ACHN (cell line): ENCODE measurements around the gene ACSF2.
"Not testable (repeated sequence)": the region's sequence is repeated elsewhere in the genome, so short reads cannot be mapped to it uniquely, and the experiment has no call there.

Experiments used
- DNase-seq: peaks from one replicate; pipeline ENCODE4 v3.0.0-alpha.2; 2015
- in situ Hi-C: cut with HindIII; loops from 2 replicates; pipeline ENCODE4 v1.10.0; 2017; ENCODE audit warnings: low sequenced_read_pairs, low pct_ligation_motif_present, low pct_unique_long_range_greater_than_20kb

Gene ACSF2, protein sequence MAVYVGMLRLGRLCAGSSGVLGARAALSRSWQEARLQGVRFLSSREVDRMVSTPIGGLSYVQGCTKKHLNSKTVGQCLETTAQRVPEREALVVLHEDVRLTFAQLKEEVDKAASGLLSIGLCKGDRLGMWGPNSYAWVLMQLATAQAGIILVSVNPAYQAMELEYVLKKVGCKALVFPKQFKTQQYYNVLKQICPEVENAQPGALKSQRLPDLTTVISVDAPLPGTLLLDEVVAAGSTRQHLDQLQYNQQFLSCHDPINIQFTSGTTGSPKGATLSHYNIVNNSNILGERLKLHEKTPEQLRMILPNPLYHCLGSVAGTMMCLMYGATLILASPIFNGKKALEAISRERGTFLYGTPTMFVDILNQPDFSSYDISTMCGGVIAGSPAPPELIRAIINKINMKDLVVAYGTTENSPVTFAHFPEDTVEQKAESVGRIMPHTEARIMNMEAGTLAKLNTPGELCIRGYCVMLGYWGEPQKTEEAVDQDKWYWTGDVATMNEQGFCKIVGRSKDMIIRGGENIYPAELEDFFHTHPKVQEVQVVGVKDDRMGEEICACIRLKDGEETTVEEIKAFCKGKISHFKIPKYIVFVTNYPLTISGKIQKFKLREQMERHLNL

DNA sequence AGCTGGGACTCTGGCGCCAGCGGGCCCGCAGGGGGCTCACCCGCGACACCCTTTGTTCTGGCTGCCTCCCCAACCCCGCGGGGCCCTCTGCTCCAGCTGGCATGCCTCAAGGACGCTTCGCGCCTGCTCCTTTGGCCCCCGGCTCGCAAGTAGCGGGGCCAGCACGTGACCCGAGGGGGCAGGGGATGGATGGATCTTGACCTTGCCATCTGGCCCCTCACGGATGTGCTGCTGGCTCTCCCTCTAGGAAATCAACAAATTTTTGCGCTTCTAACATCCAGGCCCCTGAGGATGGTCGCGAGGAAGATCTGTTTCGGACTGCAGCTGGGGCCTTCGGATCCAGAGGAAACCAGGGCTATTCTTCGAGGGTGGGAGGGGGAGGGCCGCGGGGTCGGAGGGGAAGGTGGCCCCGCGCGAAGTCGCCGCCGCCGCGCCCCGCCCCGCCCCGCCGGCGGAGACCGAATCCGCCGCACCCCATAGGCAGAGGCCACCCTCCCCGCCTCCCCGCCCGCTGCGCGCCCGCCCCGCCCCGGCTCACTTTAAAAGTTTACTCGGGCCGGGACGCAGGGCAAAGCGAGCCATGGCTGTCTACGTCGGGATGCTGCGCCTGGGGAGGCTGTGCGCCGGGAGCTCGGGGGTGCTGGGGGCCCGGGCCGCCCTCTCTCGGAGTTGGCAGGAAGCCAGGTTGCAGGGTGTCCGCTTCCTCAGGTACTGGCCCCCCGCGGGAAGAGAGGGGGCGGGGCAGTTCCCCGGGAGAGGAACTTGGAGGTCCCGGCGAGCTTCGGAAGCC, at the start of gene ACSF2:
Gene ACSF2 (plus strand): TSS at position 537 of the 790 bp plus-strand sequence. CDS start 44 bp downstream, at position 581.
- DNase-seq = peak; percentile 79
- in situ Hi-C loops = no loop called here

DNA sequence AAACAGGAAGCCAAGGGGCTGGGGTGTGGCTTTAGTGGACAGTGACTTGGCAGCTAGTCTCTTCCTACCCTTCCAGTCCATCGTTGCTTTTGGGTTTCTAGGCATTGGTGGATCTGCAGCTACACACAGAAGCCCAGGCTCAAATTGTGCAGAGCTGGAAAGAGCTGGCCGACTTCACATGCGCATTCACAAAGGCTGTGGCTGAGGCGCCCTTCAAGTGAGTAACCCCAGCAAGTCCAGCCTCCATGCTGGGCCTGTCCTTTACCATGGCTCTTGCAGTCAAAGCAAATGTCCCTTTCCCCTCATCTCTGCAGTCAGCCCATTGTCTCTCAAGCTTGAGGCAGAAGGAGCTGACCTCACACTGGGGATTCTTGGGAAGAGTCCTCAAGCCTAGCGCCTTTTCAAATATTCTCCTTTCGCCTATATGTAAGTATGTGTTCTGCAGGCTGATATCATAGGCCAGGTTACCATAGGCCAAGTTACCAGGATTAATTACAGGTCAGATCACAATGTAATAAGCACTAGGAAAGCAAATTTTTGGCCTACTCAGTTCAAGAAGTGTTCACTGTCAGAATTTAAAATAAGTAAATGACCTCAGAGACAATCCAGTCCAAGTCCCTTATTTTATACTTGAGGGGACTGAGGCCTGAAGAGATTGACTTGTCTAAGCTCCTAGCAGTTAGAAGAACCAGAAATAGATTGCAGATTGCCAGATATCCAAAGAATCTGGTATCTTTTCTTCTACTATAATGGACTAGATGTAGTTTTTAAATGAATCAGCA, 46.5 kb upstream of the ACSF2 start:
- in situ Hi-C loops = no loop called here
- no peak for DNase-seq

DNA sequence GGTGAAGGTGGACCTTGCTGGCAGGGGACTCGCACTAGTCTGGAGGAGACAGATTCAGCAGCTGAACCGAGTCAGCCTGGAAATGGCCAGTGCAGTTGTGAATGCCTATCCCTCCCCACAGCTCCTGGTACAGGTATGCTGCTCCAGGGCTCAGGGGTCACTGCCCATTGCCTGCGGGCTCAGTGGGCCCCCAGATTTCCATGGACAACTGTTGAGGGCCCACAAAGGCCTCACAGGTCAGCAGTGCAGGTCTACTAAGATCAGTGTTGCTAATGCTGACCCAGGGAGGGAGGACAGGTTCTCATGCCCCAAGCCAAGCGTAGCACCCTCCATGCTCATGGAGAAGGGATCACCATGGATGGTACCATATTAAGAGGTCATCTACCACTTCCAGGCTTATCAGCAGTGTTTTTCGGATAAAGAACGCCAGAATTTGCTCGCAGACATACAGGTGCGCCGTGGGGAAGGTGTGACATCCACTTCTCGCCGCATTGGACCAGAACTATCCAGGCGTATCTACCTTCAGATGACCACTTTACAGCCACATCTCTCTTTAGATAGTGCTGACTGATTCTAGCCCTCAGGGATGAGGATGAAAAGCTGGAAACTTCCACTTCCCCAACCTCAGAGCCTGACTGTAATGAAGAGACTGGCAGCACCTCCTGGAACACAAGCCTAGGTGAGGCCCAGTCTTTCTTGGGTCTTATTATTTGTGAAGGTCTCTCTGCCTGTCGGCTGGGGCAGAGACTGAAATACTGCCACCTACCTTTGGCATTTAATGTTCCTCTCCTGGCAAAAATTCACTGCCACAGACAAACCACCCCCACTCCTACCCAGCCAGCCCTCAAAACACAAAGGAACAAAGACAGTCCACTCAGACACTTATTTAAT, 45.4 kb upstream of the ACSF2 start:
- no peak for DNase-seq
- in situ Hi-C loops = no loop called here

DNA sequence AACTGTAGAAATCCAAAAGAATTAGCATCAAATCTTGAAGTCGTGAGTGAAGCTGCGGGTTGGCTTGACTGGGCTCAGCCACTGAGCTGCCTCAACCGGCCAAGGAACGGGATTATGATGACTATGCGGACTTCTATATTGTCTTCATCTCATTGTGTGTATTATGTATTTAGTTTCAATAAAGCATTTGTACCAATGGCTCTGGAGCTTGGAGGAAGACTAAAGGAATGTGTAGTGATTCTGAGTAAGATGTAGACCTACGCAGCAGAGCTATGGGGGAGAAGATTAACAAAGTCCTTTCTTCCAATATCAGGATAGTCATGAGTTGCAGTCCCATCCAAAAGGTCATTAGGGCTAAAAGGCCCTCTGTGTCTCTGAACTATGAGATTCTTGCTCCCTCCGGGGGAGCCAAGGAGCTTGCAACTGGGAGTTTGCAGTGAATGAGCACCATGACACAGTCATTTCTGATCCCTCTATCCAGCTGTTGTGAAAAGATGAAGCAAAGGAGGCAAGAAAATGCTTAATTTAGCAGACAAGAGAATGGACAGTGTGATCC, 44.7 kb upstream of the ACSF2 start:
- DNase-seq = no peak
- in situ Hi-C loops = no loop called here

DNA sequence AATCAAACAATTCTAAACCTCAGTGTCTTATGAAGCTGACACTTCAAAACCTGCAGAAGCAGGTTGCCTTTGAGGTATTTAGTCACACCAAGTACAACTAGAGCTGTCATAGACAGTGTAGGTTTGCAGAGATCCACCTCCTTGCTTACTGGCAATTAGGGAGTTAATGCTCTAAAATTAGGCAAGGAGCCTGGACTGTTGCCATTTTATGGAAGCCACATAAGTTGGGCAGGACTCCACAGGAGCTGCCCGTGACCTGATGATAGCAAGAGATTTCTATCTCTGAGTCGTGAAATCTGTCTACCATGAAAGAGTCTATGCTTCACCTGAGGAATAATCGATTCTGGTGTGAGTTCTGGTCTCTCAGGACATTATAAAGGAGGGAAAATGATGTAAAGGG, 44.1 kb upstream of the ACSF2 start:
- no peak for DNase-seq
- in situ Hi-C loops = no loop called here

DNA sequence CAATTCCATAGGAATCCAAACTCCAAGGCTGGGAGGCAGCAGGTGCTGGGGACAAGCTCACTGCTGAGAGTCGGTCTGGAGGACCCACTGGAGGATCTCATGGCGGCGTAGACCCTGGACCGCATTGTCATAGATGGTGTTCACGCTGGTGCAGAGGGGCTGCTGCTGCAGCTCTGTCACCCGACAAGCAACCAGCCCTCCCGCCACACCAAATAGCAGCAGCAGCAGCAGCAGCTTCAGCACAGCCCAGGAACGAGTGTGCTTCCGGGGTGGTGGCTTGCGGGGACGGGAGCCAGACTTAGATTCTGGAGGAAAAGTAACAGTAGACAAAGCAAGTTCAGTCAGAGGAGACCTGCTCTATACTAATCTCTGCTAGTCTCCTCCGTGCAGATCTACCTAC, 43.1 kb upstream of the ACSF2 start:
- no peak for DNase-seq
- in situ Hi-C loops = no loop called here

DNA sequence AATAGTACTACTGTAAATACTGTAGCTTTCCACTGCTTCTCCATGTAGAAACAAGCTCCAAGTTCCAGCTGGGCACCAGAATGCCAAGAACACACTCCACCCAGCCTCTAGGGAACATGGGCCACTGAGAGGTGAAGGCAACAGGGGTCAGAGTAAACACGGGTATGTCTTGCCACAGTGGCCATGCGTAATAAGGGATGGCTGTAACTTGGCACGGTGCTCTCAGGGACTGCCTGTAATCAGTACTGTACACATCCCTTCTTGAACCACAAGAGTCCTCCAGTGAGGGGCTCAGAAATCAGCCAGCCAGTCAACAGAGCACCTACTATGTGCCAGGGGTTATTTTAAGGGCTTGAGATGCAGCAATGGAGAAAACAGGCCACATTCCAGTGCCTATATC, 39.5 kb upstream of the ACSF2 start:
- in situ Hi-C loops = no loop called here
- no peak for DNase-seq

DNA sequence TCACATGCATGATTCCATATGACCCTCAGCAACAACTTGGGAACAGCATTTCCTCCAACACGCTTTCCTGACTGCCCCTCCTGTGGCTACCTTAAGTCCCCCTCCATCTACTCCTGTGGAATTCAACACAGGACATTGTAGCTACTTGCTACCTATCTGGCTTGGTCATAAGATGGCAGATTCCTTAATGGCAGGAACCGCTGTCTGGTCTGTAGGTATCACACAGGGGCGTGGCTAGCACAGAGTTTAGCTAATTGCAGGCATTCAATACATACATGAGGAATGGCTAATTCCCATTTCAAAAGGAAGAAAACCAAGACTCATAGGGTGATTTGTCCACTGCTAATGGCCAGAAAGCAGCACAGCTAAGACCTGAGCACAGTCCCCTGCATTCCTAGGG, 37.3 kb upstream of the ACSF2 start:
- in situ Hi-C loops = no loop called here
- no peak for DNase-seq

DNA sequence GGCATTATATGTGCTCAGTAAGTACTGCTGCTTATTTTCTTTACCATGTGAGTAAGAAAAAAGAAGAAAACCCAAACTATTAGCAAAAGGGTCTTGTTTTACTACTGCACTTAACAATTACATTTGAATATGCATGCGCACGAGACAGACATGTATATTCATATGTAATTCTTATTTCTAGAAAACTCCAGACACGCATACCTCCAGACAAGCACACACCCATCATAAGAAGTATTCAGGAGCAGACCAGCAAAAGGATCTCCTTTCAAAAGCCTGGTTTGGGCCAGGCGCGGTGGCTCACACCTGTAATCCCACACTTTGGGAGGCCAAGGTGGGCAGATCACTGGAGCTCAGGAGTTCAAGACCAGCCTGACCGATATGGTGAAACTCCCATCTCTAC, 36.5 kb upstream of the ACSF2 start:
- in situ Hi-C loops = no loop called here
- no peak for DNase-seq

DNA sequence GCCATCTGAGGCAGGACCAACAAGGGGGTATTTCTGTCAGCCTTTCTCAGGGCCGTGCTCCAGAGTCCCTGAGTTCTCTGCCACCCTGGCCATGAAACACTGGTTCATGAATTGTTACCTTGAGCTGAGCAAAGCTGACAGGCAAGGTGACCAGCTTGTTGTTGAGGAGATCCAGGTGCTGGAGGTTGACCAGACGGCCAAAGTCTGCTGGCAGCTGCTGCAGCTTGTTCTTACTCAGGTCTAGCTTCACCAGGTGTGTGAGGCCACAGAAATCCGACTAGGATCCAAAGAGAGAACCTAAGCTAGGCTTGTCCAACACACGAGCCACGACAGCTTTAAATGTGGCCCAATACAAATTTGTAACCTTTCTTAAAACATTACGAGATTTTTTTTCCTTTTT, 33.4 kb upstream of the ACSF2 start:
- DNase-seq = no peak
- in situ Hi-C loops = no loop called here

DNA sequence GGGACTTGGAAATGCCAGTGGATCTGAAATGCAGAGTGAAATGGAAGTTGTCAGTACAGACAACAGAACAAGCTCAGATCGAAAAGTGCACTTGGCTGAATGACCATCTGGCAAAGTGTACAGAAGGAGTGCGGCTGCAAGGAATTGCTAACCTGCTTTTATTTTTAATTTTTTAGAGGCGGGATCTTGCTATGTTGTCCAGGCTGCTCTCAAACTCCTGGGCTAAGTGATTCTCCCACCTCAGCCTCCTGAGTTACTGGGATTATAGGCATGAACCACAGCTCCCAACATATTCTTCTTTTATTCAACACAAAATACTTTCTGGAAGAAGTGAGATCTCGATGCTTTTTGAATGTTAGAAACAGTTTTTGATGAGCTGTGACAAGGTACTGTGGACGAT, 32.3 kb upstream of the ACSF2 start:
- in situ Hi-C loops = no loop called here
- no peak for DNase-seq

DNA sequence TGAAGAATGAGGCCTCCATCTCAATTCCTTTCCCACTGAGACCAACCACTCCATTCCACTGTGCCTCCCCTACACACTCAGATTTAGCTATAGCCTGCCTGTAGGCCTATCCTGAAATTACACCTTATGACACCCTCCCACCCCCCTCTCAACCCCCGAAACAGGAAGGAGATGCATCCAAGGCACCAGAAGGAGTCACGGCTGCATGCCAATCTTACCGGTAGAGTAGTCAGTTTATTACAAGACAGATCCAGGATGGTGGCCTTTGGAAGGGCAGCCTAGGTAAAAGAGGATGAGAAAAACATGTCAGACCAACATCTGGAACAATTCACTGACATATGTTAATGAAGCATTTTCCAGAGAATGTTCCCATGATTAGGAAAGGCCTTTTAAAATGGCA, 31.3 kb upstream of the ACSF2 start:
- in situ Hi-C loops = no loop called here
- no peak for DNase-seq

DNA sequence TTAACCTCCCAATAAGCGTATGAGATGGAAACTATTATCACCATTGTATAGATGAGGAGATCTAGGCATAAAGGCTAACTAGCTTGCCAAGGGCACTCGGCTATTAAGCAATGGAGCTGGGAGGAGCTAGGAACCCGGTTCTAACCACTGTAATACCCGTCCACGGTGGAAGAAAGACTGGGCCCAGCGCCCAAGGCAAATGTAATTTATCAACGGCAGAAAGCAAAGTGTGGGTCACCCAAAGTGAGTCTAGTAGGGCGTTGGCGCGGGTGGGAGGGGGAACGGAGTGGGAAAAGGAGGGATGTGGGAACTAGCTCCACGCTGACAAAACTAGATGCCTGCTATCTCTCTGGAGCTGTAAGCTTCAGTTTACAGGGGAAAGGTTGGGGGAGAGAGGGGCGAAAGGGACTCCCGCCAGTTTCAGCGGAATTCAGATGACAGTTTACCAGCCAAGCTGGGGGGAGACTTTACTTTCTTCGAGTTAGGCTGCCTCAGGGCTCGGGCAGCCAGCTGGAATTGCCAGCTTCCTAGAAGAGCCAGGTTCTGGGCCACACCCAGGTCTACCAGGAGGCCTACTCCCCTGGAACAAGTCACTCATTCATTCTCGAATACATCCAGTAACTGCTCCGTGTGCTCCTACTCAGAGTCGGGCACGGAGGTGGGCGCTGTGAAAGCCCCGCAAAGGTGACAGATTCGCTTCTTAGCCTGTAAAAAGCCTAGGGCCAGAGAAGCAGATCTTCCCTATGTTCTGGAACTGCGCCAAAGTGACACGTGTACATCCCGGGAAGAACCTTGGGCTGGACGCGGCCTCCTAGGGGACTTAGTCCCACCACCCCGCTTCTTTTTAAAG, 29.5 kb upstream of the ACSF2 start:
- peak; percentile 53 for DNase-seq
- in situ Hi-C loops = no loop called here

DNA sequence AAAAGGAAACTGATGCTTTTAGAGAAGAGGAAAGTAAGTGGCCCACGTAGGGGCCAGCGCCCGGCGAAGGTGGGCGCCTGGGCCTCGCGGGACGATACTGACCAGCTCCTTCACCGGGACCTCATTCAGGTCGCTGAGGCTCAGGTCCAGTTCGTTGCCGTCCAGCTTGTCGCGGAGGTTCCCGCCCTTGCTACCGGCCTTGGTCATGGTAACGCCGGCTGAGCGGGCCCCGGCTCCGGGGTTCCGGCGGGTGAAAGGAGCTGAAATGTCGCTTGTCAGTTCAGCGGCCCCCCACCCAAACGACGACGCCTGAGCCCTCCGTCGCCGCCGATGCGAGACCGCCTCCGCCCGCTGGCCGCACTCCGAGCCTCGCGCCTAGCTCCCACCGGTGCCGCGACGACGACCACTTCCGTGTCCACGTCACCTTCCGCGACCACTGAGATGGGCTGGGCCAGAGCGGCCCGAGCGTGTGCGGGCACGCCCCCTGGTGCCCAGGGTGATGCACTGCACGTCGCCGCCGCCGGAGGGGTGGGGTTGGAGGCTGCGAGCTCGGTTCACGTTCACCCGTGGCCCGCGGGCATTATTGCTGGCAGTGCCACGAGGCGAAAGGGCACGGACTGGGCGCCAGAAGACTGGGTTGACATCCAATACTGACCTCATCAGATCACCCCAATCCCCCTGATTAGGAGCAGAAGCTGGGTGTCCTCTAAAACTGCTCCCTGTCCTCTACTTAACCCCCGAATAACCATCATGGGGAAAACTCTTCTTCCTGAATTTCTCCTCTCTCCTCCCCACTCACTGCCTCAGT, 28.7 kb upstream of the ACSF2 start, which contains the start of gene LRRC59:
Gene LRRC59 (minus strand): TSS at position 413 of the 808 bp plus-strand sequence. CDS start 206 bp downstream, at position 207.
- DNase-seq = peak; percentile 85
- in situ Hi-C loops = no loop called here

DNA sequence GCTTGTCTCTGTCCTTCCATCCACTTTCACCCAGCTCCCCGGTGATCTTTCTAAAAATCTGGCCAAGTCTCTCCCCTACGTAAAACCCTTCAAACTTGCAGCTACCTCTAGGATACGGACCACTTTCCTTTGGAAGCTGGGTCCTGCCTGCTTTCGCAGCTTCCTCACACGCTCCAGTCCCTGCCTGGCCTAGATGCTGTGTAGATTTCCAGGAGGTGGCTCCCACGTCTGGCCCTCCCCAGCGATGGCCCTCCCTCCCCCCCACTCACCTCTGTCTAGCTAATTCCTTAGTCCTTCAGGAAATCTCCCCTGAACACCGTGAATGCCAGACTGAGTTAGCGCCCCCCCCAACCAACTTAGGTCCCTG, 28.1 kb upstream of the ACSF2 start:
- in situ Hi-C loops = no loop called here
- no peak for DNase-seq

DNA sequence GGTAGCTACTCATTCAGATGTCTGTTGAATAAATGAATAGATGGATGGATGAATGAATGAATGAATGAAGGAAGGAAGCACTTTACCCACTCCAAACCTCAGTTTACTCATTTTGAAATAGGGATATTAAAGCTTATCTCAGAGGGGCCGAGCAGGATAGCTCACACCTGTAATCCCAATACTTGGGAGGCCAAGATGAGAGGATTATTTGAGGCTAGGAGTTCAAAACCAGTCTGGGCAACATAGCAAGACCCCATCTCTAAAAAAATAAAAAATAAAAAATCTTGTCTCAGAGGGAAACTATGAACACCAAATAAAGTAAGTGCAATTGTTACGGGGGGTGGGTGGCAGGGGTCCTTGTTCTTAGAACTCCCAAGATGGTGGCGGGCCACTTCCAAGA, 27.3 kb upstream of the ACSF2 start:
- DNase-seq, in situ Hi-C loops: not testable (repeated sequence)
